ENCODE results near the gene VAV2. TPM values are rescaled to one million over a fixed set of nuclear protein-coding genes. Genes with fewer than 3 reads are reported as not detected.

The VAV2 gene
- total and polyA plus RNA-seq, 9 of the 15 experiments (the other 6 are each of a cell fraction or from before 2014, with no cell fraction given), result 0.01 to 2.7 (median 1.0) TPM; not detected in 1

GRCh38 chr9:133786907-133787753 is 205.0 kb downstream of the VAV2 start:
- no TSS peak for BruUV-seq (replicated peaks)
- no peak overlapping the region for H3K4me2 ChIP-seq (ENCODE audit: insufficient read depth, low read length)
- H3K27ac ChIP-seq (ENCODE audit: extremely low read depth, low read depth, low read length), result no peak overlapping the region

More at GRCh38 chr9:133786907-133787753, 205.0 kb downstream of the VAV2 start:
- Histone ChIP-seq H2AFZ (ENCODE audit: low read depth, low read length) (no peak overlapping the region), H3K27me3 (ENCODE audit: control insufficient read depth in 2 of 2, insufficient read depth in 2 of 2, low read length in 2 of 2) (peaks cover 0 to 34% of the 10 kb centered on the region in 2 experiments; a peak in 3 of 5 replicates), H4K20me1 (replicated peaks; ENCODE audit: control insufficient read depth, insufficient read depth, low read length) (0 out of 2 replicates have a peak, but pooled peaks cover 8% of the 10 kb centered on the region), H3K9me3 (replicated peaks; ENCODE audit: control insufficient read depth, insufficient read depth, low read depth, low read length) (no peaks in the 10 kb centered on the region), H3K9me1 (ENCODE audit: control insufficient read depth, insufficient read depth, low read length) (no peaks in the 10 kb centered on the region), H3K4me1 (replicated peaks in 1 of 2; ENCODE audit: control insufficient read depth in 2 of 2, insufficient read depth in 2 of 2, low read length in 2 of 2) (peaks cover 0 to 12% of the 10 kb centered on the region in 2 experiments; a peak in 2 of 5 replicates), H3K9ac (ENCODE audit: insufficient read depth in 1 of 2, low read depth in 2 of 2, low read length in 2 of 2) (no peak overlapping the region), H3K79me2 (ENCODE audit: control insufficient read depth, insufficient read depth, low read length) (no peaks in the 10 kb centered on the region), H3K36me3 (ENCODE audit: control insufficient read depth, insufficient read depth, low read length) (no peaks in the 10 kb centered on the region), H3K4me3 (no peak overlapping the region)
- no peak for FAIRE-seq
- ChIA-PET CTCF (ENCODE audit: low intra/inter-chr PET ratio) (interaction anchor here (0.6 kb wide), 1 partner anchor 10 kb away, joined by 3 read pairs; no protein-coding TSS in a partner anchor), POLR2A (interaction anchor here (0.6 kb wide), 1 partner anchor 17 kb away, joined by 3 read pairs; no protein-coding TSS in a partner anchor)
- WGBS (ENCODE audit: insufficient coverage, low coverage, missing lambda C conversion rate), result 0% methylated on average over 16 of the region's 17 CpGs
- in situ Hi-C loops (cut with MboI), result loop anchor here (5.0 kb wide), 1 partner anchor 210 kb away; no protein-coding TSS in a partner anchor
- no peak for ATAC-seq
- TF ChIP-seq HOMEZ (CRISPR knock-in tag; IDR thresholded peaks at IDR 0.05) (no peak), ZFP1 (CRISPR knock-in tag; IDR thresholded peaks at IDR 0.05) (no peak), ZNF316 (IDR thresholded peaks at IDR 0.05) (no peak), TCF15 (CRISPR knock-in tag; IDR thresholded peaks at IDR 0.05) (no peak)
- no peak for DNase-seq (ENCODE audit: extremely low read depth in 1 of 4, low spot score in 3 of 4)
- intact Hi-C loops (cut with micrococcal nuclease), result no loop called here

All from K562 (cell line).